Pulmonary artery endothelial cell (primary cell): ENCODE measurements around the gene TBCD. TPM values are rescaled to one million over a fixed set of nuclear protein-coding genes. Genes with fewer than 3 reads are reported as not detected.

Source experiments
- DNase-seq: peaks from one replicate; pipeline ENCODE4 v3.0.0-alpha.2; 2011; ENCODE audit warnings: low read depth, low spot score
- total RNA-seq: library from RNA; depleted of rRNA; stranded (reverse); fragments of >200 nt; gene quantifications from 2 replicates; pipeline ENCODE4 v1.2.3, GENCODE V29; 2014

Gene TBCD
- total RNA-seq, 1 donor from 2014 or later, result 77.0 TPM

DNA sequence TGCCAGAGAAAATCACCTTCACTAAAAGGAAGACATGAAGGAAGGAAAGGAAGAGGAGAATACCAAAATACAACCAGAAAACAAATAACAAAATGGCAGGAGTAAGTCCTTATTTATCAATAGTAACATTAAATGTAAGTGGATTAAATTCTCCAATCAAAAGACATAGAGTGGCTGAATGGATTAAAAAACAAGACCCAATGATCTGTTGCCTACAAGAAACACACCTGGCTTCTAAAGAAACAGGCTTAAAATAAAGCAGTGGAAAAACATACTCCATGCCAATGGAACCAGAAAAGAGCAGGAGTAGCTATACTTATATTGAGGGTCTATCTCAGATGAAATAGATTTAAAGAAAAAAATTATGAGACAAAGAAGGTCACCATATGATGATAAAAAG, 241.1 kb downstream of the TBCD start:
- DNase-seq, result no peak

Other genes starting within 250 kb of the TBCD start
- gene FOXK2, start 232.3 kb upstream of the TBCD start, total RNA-seq, result 29.7 and 31.6 TPM in 2 replicates
- 59.4 and 79.9 TPM in 2 replicates for gene WDR45B, start 103.6 kb upstream of the TBCD start, total RNA-seq
- 6.5 and 9.1 TPM in 2 replicates for gene RAB40B, start 53.4 kb upstream of the TBCD start, total RNA-seq
- gene FN3KRP, start 35.4 kb upstream of the TBCD start, total RNA-seq, result 29.1 and 37.2 TPM in 2 replicates
- gene FN3K, start 16.4 kb upstream of the TBCD start, total RNA-seq, result 4.2 and 5.3 TPM in 2 replicates
- under 0.01 and 0.07 TPM in 2 replicates for gene ZNF750, start 88.0 kb downstream of the TBCD start, total RNA-seq